PFSK-1 (cell line): ENCODE measurements around the gene TTC39B.

Source experiments
- POLR2AphosphoS5 ChIP-seq: IDR thresholded peaks from 2 replicates; pipeline ENCODE4 v1.6.1; 2012; ENCODE audit warnings: low read depth, mild to moderate bottlenecking, control low read depth, low read length, moderate library complexity
- TF ChIP-seq, protein P1 (sequence below), 2 experiments: IDR thresholded peaks; 2 replicates each; pipeline versions ENCODE4 v1.6.1 to v1.8.0; 2011 to 2012; ENCODE audit warnings: low read depth in 2 of 2, low read length in 2 of 2, control low read depth in 1 of 2, inconsistent platforms in 1 of 2, mild to moderate bottlenecking in 1 of 2, moderate library complexity in 1 of 2; ENCODE audit not compliant: insufficient read depth in 1 of 2

DNA sequence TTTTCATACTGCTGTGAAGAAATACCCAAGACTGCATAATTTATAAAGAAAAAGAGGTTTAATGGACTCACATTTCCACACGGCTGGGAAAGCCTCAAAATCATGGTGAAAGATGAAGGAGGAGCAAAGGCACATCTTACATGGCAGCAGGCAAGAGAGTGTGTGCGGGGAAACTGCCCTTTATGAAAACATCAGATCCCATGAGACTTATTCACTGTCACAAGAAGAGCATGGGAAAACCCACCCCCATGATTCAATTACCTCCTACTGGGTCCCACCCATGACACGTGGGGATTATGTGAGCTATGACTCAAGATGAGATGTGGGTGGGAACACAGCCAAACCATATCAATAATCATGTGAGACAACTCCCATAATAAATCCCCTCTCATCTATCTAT, 8.7 kb downstream of the TTC39B start:
- TF ChIP-seq POLR2AphosphoS5 = no peak
- TF ChIP-seq, protein P1, sequence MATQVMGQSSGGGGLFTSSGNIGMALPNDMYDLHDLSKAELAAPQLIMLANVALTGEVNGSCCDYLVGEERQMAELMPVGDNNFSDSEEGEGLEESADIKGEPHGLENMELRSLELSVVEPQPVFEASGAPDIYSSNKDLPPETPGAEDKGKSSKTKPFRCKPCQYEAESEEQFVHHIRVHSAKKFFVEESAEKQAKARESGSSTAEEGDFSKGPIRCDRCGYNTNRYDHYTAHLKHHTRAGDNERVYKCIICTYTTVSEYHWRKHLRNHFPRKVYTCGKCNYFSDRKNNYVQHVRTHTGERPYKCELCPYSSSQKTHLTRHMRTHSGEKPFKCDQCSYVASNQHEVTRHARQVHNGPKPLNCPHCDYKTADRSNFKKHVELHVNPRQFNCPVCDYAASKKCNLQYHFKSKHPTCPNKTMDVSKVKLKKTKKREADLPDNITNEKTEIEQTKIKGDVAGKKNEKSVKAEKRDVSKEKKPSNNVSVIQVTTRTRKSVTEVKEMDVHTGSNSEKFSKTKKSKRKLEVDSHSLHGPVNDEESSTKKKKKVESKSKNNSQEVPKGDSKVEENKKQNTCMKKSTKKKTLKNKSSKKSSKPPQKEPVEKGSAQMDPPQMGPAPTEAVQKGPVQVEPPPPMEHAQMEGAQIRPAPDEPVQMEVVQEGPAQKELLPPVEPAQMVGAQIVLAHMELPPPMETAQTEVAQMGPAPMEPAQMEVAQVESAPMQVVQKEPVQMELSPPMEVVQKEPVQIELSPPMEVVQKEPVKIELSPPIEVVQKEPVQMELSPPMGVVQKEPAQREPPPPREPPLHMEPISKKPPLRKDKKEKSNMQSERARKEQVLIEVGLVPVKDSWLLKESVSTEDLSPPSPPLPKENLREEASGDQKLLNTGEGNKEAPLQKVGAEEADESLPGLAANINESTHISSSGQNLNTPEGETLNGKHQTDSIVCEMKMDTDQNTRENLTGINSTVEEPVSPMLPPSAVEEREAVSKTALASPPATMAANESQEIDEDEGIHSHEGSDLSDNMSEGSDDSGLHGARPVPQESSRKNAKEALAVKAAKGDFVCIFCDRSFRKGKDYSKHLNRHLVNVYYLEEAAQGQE (IDR thresholded peaks at IDR 0.05; ENCODE audit: insufficient read depth in 1 of 2, low read depth in 2 of 2, low read length in 2 of 2) = no peak
